ENCODE results near the gene INCENP. TPM values are rescaled to one million over a fixed set of nuclear protein-coding genes. Genes with fewer than 3 reads are reported as not detected.
"Not testable (repeated sequence)": the region's sequence is repeated elsewhere in the genome, so short reads cannot be mapped to it uniquely, and the experiment has no call there.

INCENP gene
- total RNA-seq: 13.5 TPM
- long read RNA-seq: 0 reads

- peak; percentile 98 for DNase-seq (ENCODE audit: low spot score)
- intact Hi-C loops (cut with DNase I): no loop called here
These were observed at the start of gene INCENP for GRCh38 chr11:62123669-62124185. INCENP (plus strand) TSS chr11:62124011; CDS start chr11:62128162, 4,151 bp downstream.

- intact Hi-C loops (cut with DNase I): no loop called here
- no peak for DNase-seq (ENCODE audit: low spot score)
These were observed 48.4 kb upstream of the INCENP start for GRCh38 chr11:62075438-62075837.

- DNase-seq (ENCODE audit: low spot score): no peak
- intact Hi-C loops (cut with DNase I): no loop called here
These were observed 46.7 kb upstream of the INCENP start for GRCh38 chr11:62077132-62077531.

- intact Hi-C loops (cut with DNase I): loop anchor here (1.0 to 5.0 kb wide), 3 partner anchors 134 to 284 kb away; no protein-coding TSS in a partner anchor
- DNase-seq (ENCODE audit: low spot score): peak; percentile 95
These were observed 42.2 kb upstream of the INCENP start for GRCh38 chr11:62081378-62082291.

GRCh38 chr11:62082292-62082657 lies 41.5 kb upstream of the INCENP start:
- no peak for DNase-seq (ENCODE audit: low spot score)
- intact Hi-C loops (cut with DNase I): loop anchor here (1.0 to 5.0 kb wide), 3 partner anchors 135 to 285 kb away; no protein-coding TSS in a partner anchor

GRCh38 chr11:62084801-62085200 lies 39.0 kb upstream of the INCENP start:
- intact Hi-C loops (cut with DNase I): loop anchor here (5.0 kb wide), 2 partner anchors 138 to 288 kb away; no protein-coding TSS in a partner anchor
- DNase-seq (ENCODE audit: low spot score): not testable (repeated sequence)

- DNase-seq (ENCODE audit: low spot score): no peak
- intact Hi-C loops (cut with DNase I): no loop called here
These were observed 36.1 kb upstream of the INCENP start for GRCh38 chr11:62087694-62088093.

- no peak for DNase-seq (ENCODE audit: low spot score)
- intact Hi-C loops (cut with DNase I): no loop called here
These were observed 35.4 kb upstream of the INCENP start for GRCh38 chr11:62088331-62088933.

- DNase-seq (ENCODE audit: low spot score): no peak
- intact Hi-C loops (cut with DNase I): no loop called here
These were observed 20.7 kb upstream of the INCENP start for GRCh38 chr11:62103141-62103540.

GRCh38 chr11:62103986-62104385 lies 19.8 kb upstream of the INCENP start:
- no peak for DNase-seq (ENCODE audit: low spot score)
- intact Hi-C loops (cut with DNase I): no loop called here

GRCh38 chr11:62104816-62105653 lies 18.8 kb upstream of the INCENP start:
- intact Hi-C loops (cut with DNase I): loop anchor here (5.0 kb wide), 6 partner anchors 133 to 358 kb away; partner anchors contain the start of gene FADS1
- DNase-seq (ENCODE audit: low spot score): no peak

- DNase-seq (ENCODE audit: low spot score): no peak
- intact Hi-C loops (cut with DNase I): loop anchor here (5.0 kb wide), 6 partner anchors 133 to 358 kb away; partner anchors contain the start of gene FADS1
These were observed 18.1 kb upstream of the INCENP start for GRCh38 chr11:62105667-62106191.

GRCh38 chr11:62108017-62108750 lies 15.6 kb upstream of the INCENP start:
- no peak for DNase-seq (ENCODE audit: low spot score)
- intact Hi-C loops (cut with DNase I): loop anchor here (5.0 kb wide), 6 partner anchors 136 to 361 kb away; partner anchors contain the start of gene FADS1

GRCh38 chr11:62108971-62109404 lies 14.8 kb upstream of the INCENP start:
- no peak for DNase-seq (ENCODE audit: low spot score)
- intact Hi-C loops (cut with DNase I): loop anchor here (5.0 kb wide), 6 partner anchors 137 to 362 kb away; partner anchors contain the start of gene FADS1

- DNase-seq (ENCODE audit: low spot score): no peak
- intact Hi-C loops (cut with DNase I): no loop called here
These were observed 8.6 kb upstream of the INCENP start for GRCh38 chr11:62115085-62115694.

- intact Hi-C loops (cut with DNase I): no loop called here
These were observed 7.4 kb upstream of the INCENP start for GRCh38 chr11:62116451-62116850.

GRCh38 chr11:62119569-62119968 lies 4.2 kb upstream of the INCENP start:
- intact Hi-C loops (cut with DNase I): no loop called here
- DNase-seq (ENCODE audit: low spot score): no peak

More at GRCh38 chr11:62116451-62116850, 7.4 kb upstream of the INCENP start:
- DNase-seq (ENCODE audit: low spot score): no peak

GRCh38 chr11:62120001-62120400 lies 3.8 kb upstream of the INCENP start:
- no peak for DNase-seq (ENCODE audit: low spot score)
- intact Hi-C loops (cut with DNase I): no loop called here
